NCI-H226 (cell line): ENCODE data around the gene RALY.
"Not testable (repeated sequence)": the region's sequence is repeated elsewhere in the genome, so short reads cannot be mapped to it uniquely, and the experiment has no call there.

Source experiments
- DNase-seq: peaks from one replicate; pipeline ENCODE4 v3.0.0-alpha.2; 2015

The RALY gene

DNA sequence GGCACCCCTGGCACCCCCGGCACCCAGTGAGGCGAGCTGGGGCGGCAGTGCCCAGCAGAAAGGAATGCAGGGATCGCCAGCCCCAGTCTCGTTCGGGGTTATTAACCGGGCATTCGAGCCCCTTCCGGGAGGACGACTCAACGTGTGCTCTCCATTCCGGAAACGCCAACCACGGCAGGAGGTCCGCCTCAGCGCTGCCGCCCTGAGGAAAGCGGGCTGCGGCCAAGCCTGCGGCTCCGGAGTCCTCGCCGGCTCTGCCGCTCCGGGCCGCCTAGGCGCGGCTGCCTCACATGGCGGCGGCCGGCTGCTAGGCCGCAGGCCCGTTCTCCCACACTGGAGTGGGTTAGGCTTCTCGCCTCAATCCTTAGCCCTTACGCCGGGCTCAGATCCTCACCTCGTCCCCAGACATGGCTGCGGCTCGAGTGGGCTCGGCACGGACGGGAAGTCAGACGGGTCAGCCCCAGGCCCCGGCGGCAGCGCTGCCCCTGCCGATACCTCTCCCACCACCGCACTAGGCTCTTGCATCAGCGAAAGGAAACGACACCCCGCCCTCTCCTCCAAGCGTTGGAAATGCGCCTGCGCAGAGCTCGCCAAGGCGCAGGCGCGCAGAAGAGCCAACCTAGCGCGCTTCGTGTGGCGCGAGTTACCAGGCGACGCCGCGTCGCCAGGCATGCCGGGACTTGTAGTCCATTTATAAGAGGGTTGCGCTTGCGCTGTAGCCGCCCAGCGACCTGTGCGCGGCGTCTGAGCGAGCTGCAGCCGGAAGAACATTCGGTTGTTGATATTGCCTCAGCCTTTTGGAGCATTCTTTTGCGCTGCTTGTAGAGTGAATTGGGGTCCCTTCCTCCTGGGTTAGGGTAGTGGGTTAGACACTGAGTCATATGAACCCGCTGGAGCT, 118.2 kb downstream of the RALY start, which contains the start of gene EIF2S2:
EIF2S2 (minus strand) TSS at position 542 of the 898 bp plus-strand sequence; CDS start at position 409, 133 bp downstream.
- DNase-seq, result peak; percentile 97

DNA sequence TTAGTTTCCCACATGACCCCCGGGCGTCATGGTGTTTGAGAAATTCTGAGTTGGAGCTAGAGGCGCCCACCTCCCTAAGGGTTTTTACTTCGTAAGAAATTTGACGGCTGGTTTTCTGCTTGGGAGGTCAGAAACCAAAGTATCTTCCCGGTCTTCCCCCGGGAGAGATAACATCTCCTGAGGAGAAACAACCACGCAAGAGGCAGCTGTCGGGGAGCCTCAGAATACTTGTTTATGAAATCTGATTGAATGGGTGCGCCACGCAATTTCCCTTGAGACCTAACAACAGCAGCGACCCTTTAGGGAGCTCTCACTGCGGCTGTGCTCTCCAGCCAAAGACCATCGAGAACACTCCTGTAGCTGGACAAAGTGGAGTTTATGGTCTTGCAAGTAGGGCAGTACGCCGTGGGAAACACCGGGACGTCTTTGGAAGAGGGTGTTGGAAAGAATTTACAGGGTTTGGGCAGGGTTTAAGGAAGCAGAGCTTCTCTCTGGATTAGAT, 118.9 kb downstream of the RALY start:
- no peak for DNase-seq

DNA sequence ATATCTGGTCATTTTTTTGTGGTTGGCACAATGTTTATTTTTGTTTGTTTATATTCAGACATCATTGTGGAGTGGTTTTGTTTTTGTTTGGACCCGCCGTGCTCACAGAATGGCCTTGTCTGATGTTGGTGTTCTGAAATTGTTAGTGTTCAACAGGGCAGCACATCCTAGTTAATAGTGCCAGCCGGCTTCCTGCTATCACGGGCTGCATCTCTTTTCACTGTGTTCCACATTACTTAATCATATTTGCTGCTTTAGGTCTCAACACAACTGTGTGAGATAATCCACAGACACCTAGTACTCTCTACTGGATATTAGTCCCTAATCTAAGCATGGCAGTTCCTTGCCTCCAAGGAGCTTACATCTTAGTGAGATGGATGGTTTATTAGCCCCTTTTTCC, 121.1 kb downstream of the RALY start:
- DNase-seq, result no peak

DNA sequence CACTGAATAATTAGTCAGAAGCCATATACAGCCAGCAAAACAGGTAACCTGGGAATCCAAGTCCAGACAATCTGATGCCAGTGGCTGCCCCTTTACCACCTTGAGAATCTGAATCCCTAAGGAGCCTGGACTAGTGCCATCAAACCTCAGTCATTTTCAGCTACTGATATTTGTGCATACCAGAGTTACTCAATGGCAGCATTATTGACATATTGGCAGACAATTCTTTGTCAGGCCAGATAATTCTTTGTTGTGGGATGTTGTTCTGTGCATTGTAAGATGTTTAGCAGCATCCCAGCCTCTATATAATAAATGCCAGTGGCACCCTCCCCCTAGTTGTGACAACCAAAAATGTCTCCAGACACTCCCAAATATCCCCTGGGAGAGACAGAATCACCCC, 121.5 kb downstream of the RALY start:
- no peak for DNase-seq

DNA sequence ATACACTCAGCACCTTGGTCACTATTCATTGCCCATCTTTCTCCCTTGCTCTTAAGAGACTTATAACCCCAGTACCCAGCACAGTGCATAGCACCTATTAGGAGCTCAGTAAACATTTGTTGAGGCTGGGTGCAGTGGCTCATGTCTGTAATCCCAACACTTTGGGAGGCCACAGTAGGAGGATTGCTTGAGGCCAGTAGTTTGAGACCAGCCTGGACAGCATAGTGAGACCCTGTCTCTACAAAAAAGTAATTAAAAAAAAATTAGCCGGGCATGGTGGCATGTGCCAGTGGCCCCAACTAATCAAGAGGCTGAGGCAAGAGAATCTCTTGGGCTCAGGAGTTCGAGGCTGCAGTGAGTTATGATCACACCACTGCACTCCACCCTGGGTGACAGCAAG, 126.5 kb downstream of the RALY start:
- DNase-seq, result no peak

DNA sequence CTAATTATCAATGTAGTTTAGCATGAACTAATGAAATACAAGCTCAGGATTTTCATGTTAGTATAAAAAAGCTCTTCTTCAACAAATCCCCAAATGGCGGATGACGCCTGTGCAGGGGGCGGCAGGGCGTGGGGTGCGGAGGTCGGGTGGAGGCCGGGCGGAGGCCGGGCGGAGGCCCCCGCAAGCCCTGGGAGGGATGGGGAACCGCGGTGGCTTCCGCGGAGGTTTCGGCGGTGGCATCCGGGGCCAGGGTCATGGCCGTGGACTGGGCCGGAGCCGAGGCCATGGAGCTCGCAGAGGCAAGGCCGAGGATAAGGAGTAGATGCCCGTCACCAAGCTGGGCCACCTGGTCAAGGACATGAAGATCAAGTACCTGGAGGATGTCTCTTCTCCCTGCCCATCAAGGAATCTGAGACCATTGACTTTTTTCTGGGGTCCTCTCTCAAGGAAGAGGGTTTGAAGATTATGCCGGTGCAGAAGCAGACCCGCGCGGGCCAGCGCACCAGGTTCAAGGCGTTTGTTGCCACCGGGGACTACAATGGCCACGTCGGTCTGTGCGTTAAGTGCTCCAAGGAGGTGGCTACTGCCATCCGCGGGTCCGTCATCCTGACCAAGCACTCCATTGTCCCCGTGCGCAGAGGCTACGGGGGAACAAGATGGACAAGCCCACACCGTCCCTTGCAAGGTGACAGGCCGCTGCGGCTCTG, 128.7 kb downstream of the RALY start:
- no peak for DNase-seq

DNA sequence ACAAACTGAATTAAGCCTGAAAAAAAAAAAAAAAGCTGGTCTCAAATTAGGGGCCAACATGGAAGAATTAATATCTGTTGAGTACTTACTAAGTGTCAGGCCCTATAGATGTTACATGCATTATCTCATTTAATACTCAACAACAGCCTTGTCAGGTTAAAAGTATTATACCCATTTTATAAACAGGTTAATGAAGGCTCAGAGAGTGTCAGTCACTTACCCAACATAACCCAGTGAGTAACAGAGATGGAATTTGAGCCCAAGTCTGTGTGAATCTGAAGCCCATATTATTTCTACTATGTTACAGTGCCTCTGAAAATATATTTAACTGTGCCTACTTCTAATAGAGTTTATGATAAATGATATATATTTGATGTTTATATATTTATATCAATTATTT, 129.6 kb downstream of the RALY start:
- no peak for DNase-seq

DNA sequence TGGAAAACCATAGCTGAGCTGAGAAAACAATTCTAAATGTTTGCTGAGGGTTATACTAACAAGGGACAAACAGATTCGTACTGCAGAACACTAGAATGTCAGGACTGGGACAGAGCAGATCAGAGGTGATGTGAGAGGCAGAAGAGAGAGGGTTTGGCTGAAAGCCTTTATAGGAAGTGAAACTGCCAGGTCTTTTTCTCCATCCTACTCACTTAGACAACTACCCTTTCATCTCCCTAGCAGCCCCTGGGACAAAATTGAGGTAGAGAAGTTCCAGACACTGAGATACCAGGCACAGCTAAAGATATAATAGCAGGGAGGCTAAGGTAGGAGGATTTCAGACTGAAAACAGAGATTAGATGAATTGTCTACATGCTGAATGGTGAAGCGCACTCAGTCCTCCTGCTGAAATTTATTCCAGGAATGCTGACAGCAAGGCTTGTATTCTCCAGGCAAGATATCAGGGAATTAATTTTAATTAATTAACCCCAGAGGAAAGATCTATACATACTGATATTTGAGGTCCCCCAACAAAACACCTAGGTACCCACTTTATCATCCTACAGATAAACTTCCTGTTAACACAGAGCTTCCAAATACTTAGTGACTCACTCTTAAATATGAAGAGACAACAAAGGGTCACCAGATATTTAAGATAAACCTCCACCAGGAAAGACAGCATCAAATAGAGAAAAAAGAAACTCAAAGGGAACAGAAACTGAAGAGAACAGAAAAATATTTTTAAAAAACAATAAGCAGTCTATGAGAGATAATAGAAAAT, 130.9 kb downstream of the RALY start:
- no peak for DNase-seq

DNA sequence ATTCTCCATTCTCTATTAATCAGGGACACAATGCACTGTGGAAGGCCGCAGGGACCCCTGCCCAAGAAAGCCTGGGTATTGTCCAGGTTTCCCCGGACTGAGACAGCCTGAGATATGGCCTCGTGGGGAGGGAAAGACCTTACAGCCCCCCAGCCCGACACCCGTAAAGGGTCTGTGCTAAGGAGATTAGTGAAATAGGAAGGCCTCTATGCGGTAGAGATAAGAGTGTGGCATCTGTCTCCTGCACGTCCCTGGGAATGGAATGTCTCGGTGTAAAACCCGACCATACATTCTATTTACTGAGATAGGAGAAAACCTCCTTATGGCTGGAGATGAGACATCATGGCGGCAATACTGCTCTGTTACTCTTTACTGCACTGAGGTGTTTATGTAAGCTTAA, 134.1 kb downstream of the RALY start:
- DNase-seq, result no peak

DNA sequence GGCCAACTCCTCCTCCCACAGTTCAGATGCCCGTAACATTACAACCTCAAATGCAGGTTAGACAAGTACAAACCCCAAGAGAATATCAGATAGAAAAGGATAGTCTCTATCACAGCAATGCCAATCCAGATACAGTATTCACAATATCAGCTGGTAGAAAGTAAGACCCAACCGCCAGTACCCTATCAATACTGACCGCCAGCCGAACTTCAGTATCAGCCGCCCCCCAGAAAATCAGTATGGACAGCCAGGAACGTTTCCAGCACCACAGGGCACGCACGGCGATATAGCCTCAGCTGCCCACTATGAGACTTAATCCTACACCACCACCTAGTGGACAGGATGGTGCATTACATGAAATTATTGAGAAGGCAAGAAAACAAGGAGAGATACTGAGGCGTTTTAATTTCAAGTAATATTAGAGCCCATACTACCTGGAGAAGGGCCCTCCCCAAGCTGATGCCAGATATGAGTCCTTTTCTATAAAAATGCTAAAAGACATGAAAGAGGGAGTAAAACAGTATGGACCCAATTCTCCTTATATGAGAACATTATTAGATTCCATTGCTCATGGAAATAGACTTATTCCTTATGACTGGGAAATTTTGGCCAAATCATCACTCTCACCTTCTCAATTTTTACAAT, 135.9 kb downstream of the RALY start:
- peak; percentile 48 for DNase-seq

DNA sequence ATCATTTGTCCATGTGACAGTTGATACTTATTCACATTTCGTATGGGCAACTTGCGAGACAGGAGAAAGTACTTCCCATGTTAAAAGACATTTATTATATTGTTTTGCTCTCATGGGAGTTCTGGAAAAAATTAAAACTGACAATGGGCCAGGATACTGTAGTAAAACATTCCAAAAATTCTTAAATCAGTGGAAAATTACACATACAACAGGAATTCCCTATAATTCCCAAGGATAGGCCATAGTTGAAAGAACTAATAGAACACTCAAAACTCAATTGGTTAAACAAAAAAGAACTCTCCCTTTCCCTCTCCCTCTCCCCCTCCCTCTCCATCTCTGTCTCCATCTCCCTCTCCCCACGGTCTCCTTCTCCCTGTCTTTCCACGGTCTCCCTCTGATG, 137.8 kb downstream of the RALY start:
- no peak for DNase-seq

DNA sequence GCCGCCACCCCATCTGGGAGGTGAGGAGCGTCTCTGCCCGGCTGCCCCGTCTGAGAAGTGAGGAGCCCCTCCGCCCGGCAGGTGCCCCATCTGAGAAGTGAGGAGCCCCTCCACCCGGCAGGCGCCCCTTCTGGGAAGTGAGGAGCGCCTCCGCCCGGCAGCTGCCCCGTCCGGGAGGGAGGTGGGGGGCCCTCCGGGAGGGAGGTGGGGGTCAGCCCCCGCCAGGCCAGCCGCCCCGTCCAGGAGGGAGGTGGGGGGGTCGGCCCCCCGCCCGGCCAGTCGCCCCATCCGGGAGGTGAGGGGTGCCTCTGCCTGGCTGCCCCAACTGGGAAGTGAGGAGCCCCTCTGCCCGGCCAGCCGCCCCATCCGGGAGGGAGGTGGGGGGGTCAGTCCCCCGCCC, 138.8 kb downstream of the RALY start:
- DNase-seq, result not testable (repeated sequence)

DNA sequence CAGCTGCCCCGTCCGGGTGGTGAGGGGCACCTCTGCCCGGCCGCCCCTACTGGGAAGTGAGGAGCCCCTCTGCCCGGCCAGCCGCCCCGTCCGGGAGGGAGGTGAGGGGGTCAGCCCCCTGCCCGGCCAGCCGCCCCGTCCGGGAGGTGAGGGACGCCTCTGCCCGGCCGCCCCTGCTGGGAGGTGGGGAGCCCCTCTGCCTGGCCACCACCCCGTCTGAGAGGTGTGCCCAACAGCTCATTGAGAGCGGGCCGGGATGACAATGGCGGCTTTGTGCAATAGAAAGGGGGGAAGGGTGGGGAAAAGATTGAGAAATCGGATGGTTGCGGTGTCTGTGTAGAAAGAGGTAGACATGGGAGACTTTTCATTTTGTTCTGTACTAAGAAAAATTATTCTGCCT, 139.2 kb downstream of the RALY start:
- DNase-seq, result not testable (repeated sequence)

DNA sequence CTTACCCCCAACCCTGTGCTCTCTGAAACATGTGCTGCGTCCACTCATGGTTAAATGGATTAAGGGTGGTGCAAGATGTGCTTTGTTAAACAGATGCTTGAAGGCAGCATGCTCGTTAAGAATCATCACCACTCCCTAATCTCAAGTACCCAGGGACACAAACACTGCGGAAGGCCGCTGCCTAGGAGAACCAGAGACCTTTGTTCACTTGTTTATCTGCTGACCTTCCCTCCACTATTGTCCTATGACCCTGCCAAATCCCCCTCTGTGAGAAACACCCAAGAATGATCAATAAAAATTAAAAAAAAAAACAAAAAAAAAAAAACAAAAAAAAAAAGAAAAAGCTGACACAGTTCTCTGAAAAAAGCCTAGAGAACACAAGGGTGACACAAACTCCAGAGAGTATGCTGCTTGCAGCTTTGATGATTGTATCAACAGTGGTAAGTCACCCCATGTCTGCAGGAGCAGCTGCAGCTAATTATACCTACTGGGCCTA, 139.7 kb downstream of the RALY start:
- not testable (repeated sequence) for DNase-seq
